Spinal cord (tissue), 10 donors: ENCODE data around the gene PRKN. TPM values are rescaled to one million over a fixed set of nuclear protein-coding genes. Genes with fewer than 3 reads are reported as not detected.
A peak's percentile ranks its signal among the peaks of the same experiment; 100 is the strongest.

Experiments
- DNase-seq, 6 donors: peaks; one replicate each; pipeline versions ENCODE4 v3.0.0 to v3.0.0-alpha.2; 2013 to 2015; ENCODE audit warnings: low spot score in 6 of 6, low read depth in 4 of 6
- H3K27ac ChIP-seq: one replicate; pipeline ENCODE4 v1.5.1; 2013; ENCODE audit warnings: low read depth, low read length, control low read depth
- H3K27me3 ChIP-seq: one replicate; pipeline ENCODE4 v1.6.1; 2013; ENCODE audit warnings: low read length; ENCODE audit not compliant: control insufficient read depth, insufficient read depth
- H3K36me3 ChIP-seq: one replicate; pipeline ENCODE4 v1.6.1; 2013; ENCODE audit warnings: low read length; ENCODE audit not compliant: control insufficient read depth, insufficient read depth
- H3K4me1 ChIP-seq: one replicate; pipeline ENCODE4 v1.6.1; 2013; ENCODE audit warnings: low read length; ENCODE audit not compliant: control insufficient read depth, insufficient read depth
- H3K4me3 ChIP-seq: one replicate; pipeline ENCODE4 v1.5.1; 2013; ENCODE audit warnings: low read depth, low read length, control low read depth
- H3K9me3 ChIP-seq: one replicate; pipeline ENCODE4 v1.6.1; 2013; ENCODE audit warnings: low read length; ENCODE audit not compliant: control insufficient read depth, insufficient read depth
- WGBS: methylation state at CpG from one replicate; pipeline ENCODE4 v1.1.5; 2013; ENCODE audit warnings: missing lambda C conversion rate; ENCODE audit not compliant: insufficient coverage; 5-methylcytosine and 5-hydroxymethylcytosine counted together
- polyA plus RNA-seq, 2 donors: library from polyadenylated mRNA; unstranded; fragments of 120-200 nt; gene quantifications; one replicate each; pipeline ENCODE4 v1.2.1, GENCODE V29; 2013; ENCODE audit not compliant: insufficient read length in 2 of 2
- total RNA-seq, 2 donors: library from RNA; depleted of rRNA in 1 of 2; stranded (reverse); fragments of 120-200 nt in 1 of 2; fragments of >200 nt in 1 of 2; gene quantifications; one replicate each; pipeline versions ENCODE4 v1.2.3 to v1.2.4, GENCODE V29; 2013 to 2014
- donor health status: healthy.

The PRKN gene
- total and polyA plus RNA-seq, 4 donors: 7.4 to 9.5 (median 8.4) TPM

DNA sequence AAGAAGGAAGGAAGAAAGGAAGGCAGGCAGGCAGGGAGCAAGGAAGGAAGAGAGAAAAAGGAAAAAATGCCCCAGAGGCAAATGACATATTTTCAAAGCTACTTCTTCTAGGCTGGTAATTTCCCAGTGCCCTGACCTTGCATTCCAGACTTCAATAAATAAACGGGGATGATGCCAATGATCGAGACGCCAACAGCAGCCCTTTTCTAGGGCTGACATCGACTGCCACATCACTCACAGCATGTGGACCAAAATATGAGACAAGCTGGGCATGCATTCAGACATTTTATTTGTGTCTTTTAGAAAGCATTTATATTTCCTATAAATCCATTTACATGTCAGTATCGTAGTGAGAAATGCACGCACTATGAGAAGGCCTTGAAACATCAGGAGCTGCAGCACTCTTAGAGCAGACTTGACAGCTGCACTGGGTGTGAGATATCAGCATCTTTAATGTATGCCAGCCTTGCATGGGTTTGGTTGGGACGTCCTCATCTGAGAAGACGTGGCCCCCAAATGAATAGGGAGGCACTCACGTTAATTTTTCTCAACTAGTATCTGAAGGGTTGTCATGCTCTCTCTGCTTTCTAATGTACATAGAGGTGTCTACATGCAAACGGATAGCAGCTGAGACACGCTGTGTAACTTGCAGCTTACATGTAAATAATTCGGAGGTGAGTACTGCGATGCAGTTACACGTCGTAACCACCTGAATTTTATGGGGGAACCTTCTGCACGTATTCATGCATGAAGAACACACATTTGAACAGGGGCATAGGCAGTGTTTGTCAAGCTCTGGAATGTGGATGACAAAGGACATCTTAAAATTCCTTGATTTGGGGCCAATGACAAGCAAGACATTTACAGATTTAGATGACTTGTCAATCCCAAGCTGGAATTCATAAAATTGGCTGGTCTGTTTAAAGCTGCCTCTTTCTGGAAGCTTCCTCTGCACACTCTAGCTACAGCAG, 1304.6 kb downstream of the PRKN start:
- 83% methylated on average over 10 of the region's 16 CpGs for WGBS
- peaks cover under 1% of the 10 kb centered on the region for H3K4me1 ChIP-seq
- H3K27me3 ChIP-seq: no peaks in the 10 kb centered on the region
- H3K4me3 ChIP-seq: no peak overlapping the region
- no peaks in the 10 kb centered on the region for H3K36me3 ChIP-seq
- no peaks in the 10 kb centered on the region for H3K9me3 ChIP-seq
- no peak overlapping the region for H3K27ac ChIP-seq
- peak in 1 of 6 donors; percentile 44 for DNase-seq

GRCh38 chr6:161418463-161418945, 1309.1 kb downstream of the PRKN start:
- H3K9me3 ChIP-seq: no peaks in the 10 kb centered on the region
- H3K4me3 ChIP-seq: no peak overlapping the region
- H3K27me3 ChIP-seq: no peaks in the 10 kb centered on the region
- H3K36me3 ChIP-seq: no peaks in the 10 kb centered on the region
- peaks cover 34% of the 10 kb centered on the region for H3K4me1 ChIP-seq
- H3K27ac ChIP-seq: no peak overlapping the region
- WGBS: 0% methylated on average over 1 of the region's 7 CpGs
- peak; percentile 83 to 98 (median 90) for DNase-seq

- Histone ChIP-seq H3K36me3 (no peaks in the 10 kb centered on the region), H3K27ac (peak overlapping the region; percentile 63), H3K27me3 (no peaks in the 10 kb centered on the region), H3K9me3 (no peaks in the 10 kb centered on the region), H3K4me3 (no peak overlapping the region), H3K4me1 (peaks cover 39% of the 10 kb centered on the region)
- WGBS: 28% methylated on average over 4 of the region's 8 CpGs
- peak in 2 of 6 donors; percentile 66 to 75 for DNase-seq
Measured at GRCh38 chr6:161417717-161418462, 1309.7 kb downstream of the PRKN start.

DNA sequence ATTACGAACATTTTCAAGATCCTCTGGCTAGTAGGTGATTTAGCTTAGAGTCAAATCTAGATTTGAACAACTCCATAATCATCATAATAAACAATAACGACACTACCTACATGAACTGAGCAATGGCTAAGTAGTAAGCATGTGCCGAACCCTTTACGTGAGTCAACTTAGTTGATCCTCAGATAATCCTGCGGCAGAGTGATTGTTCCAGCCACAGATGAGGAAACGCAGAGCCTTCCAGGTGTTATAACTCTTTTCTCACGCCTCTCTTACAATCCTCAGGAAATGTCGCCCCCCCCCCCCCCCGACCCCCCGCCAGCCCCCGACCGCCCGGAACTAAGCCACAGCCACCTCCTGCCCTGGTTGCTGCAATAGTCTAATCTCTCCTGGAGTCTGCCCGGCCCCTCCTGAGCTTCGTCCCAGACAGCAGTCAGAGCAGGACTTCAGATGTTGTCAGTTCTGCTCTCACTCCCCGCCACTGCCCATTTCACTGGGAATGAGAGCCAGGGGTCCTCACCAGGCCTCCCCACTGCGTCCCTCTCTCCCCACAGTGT, 1312.2 kb downstream of the PRKN start:
- WGBS: 68% methylated on average over 5 of the region's 17 CpGs
- H3K9me3 ChIP-seq: no peaks in the 10 kb centered on the region
- no peak overlapping the region for H3K4me3 ChIP-seq

GRCh38 chr6:161414707-161415106, 1312.9 kb downstream of the PRKN start:
- WGBS: 10% methylated on average over 5 of the region's 9 CpGs
- no peak overlapping the region for H3K27ac ChIP-seq
- H3K4me1 ChIP-seq: peaks cover 39% of the 10 kb centered on the region
- no peaks in the 10 kb centered on the region for H3K36me3 ChIP-seq
- no peaks in the 10 kb centered on the region for H3K9me3 ChIP-seq
- DNase-seq: peak in 1 of 6 donors; percentile 67
- H3K4me3 ChIP-seq: no peak overlapping the region
- H3K27me3 ChIP-seq: no peaks in the 10 kb centered on the region

More for the DNA sequence above, 1312.2 kb downstream of the PRKN start:
- Histone ChIP-seq H3K36me3 (no peaks in the 10 kb centered on the region), H3K27me3 (no peaks in the 10 kb centered on the region), H3K4me1 (peaks cover 39% of the 10 kb centered on the region), H3K27ac (no peak overlapping the region)
- DNase-seq: no peak

DNA sequence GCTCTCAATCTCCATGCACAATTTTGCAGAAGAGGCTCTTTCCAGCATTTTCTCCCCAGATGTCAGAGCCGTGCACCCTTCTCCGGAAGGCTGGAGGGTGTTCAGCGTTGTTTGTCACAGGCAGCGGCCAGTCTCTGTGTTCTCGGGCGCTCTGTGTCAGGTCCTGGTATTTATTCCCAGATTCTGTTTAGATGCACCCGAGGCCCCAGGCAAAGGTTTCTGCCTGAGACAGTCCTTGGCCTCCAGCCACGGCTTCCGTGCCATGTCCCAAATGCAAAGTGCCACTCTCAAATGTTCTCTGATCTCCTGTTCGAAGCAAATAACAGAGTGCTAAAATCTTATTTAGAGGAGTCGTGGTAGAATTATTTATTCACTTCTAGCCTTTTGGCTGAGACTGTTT, 1313.4 kb downstream of the PRKN start:
- H3K9me3 ChIP-seq: no peaks in the 10 kb centered on the region
- H3K27ac ChIP-seq: no peak overlapping the region
- peak in 2 of 6 donors; percentile 60 to 74 for DNase-seq
- 25% methylated on average over 9 of the region's 11 CpGs for WGBS
- no peak overlapping the region for H3K4me3 ChIP-seq
- no peaks in the 10 kb centered on the region for H3K27me3 ChIP-seq
- H3K4me1 ChIP-seq: peaks cover 39% of the 10 kb centered on the region
- no peaks in the 10 kb centered on the region for H3K36me3 ChIP-seq

DNA sequence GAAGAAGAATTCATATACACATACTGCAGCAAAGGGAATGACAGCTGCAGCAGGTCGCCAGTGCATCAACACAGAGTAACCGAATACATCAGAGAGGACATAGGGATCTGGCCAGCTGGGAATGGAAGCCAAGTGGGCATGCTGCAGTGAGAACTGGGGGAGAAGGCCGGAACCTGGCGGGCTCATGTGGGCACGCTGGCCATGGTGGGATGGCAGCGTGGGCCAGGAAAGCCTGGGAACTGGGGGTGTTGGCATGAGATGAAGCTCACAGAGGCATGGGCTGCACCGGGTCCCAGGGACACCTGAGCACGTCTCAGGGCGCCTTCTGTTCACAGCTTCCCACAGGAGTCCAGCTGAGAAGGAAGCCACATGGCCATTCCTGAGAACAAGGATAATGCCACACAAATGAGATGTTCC, 1314.2 kb downstream of the PRKN start:
- H3K27me3 ChIP-seq: no peaks in the 10 kb centered on the region
- no peak for DNase-seq
- peaks cover 39% of the 10 kb centered on the region for H3K4me1 ChIP-seq
- H3K9me3 ChIP-seq: no peaks in the 10 kb centered on the region
- no peaks in the 10 kb centered on the region for H3K36me3 ChIP-seq
- H3K27ac ChIP-seq: no peak overlapping the region
- WGBS: 65% methylated on average over 9 of the region's 9 CpGs
- H3K4me3 ChIP-seq: no peak overlapping the region

DNA sequence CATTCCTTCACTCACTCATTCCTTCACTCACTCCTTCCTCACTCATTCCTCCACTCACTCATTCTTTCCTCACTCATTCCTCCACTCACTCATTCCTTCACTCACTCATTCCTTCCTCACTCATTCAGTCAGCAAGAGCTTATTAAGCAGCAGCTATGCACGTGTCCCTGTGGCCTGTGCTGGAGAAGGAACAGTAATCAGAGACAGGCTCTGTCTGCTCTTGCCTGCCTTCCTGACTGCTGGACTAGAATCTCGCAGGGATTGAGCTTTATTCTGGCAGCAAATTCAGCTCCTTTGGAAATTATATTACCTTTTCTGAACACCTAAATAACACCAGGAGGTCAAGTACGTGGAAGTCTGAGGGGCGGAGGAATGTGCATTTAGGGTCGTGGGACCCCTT, 1314.8 kb downstream of the PRKN start:
- Histone ChIP-seq H3K9me3 (no peaks in the 10 kb centered on the region), H3K27me3 (no peaks in the 10 kb centered on the region), H3K4me3 (no peak overlapping the region), H3K4me1 (peaks cover 37% of the 10 kb centered on the region), H3K36me3 (no peaks in the 10 kb centered on the region), H3K27ac (no peak overlapping the region)
- 80% methylated on average over 1 of the region's 5 CpGs for WGBS
- no peak for DNase-seq

GRCh38 chr6:161411265-161411944, 1316.2 kb downstream of the PRKN start:
- no peaks in the 10 kb centered on the region for H3K9me3 ChIP-seq
- H3K27me3 ChIP-seq: no peaks in the 10 kb centered on the region
- H3K4me3 ChIP-seq: no peak overlapping the region
- H3K4me1 ChIP-seq: peaks cover 30% of the 10 kb centered on the region
- 100% methylated on average over 2 of the region's 4 CpGs for WGBS
- DNase-seq: no peak
- H3K27ac ChIP-seq: no peak overlapping the region
- no peaks in the 10 kb centered on the region for H3K36me3 ChIP-seq
